Stimulated activated CD4-positive, alpha-beta T cell treated with anti-CD3 and anti-CD28 coated beads, Interleukin-2, amount 100 ng/mL, for 24 hours (primary cell): ENCODE results near the gene CNIH2.
"Not testable (repeated sequence)": the region's sequence is repeated elsewhere in the genome, so short reads cannot be mapped to it uniquely, and the experiment has no call there.

ENCODE experiments used
- DNase-seq, 2 donors: peaks; one replicate each; pipeline ENCODE4 v3.0.0-alpha.2; 2020

CNIH2 gene

DNA sequence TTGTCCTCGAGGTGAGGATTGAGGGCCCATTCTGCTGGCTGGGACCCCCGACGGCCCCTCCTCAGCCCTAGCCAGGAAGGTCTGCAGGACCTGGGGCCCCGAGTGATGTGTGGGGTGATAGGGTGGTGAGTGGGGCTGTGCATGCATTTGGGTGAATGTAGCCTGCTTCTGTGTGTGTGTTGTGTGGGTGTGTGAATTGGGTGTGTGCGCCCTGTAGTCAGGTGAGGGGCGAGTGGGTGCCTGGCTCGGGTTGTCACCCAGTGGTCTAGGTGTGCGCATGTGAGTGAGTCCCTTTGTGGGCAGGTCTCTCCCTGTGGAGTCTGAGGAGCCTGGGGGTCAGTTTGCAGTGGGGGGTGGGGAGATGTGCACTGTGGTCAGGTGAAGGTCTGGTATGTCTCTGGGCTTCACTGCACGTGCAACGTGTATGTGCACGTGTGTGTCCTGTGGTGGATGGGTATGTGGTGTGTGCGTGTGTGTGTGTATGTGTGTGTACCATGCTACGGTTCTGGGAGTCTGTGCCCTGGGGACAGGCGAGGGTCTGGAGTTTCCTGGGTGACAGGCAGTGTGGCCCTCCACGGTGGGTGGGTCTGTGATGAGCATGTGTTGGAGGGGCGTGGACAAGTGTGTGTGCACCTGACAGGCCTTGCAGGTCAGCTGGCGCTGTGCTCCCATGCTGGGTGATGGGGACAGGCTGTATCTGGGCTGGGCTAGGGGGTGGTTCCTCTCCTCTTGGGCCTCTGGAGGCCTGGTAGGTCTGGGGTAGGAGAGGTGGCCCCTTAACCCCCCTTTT lies 14.8 kb downstream of the CNIH2 start:
- no peak for DNase-seq

DNA sequence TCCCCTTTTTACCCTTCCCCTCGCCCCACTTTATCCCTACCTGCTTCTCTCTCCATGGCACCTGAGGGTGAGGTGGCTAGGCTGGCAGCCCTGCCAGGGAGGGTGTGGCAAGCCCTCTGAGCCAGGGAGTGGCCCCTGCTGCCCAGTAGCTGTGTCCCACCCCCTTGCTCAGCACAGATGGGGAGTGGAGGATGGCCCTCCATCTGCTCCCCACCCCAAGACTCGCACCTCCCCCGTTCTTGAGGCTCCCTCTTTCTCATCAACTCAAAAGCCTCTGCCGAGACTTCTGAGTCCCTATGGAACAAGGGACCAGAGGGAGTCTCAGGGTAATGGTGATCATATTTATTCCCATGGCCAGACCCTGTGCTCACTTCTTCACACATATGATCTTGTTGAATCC lies 15.4 kb downstream of the CNIH2 start:
- DNase-seq, result no peak

DNA sequence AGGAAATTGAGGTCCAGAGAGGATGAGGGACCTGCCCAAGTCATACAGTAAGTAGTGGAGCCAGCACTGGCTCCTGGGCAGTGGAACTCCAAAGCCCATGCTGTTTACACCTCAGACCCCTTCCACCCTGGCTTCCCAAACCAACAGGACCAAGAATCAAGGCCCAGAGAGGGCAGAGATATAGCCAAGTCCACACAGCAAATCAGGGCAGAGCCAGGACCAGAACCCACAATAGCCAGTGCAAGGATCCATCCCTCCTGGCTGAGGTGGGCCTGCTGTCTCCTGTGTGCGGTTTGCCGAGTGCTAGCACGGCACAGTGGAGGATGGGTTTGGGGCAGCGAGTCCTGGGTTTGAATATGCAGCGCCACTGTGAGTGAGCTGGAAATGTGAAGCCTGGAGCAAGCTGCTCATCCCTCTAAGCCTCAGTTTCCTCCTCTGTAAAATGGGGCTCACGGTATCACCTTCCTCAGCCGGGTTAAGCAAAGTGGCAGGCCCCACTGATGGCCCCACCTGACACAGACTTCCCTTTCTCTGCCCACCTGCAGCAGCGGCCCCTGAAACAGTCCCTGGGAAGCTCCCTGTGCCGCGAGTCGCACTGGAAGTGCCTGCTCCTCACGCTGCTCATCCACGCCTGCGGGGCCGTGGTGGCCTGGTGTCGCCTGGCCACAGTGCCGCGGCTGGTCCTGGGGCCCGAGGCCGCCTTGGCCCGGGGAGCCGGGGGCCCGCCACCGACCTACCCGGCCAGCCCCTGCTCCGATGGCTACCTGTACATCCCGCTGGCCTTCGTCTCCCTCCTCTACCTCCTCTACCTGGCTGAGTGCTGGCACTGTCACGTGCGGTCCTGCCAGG lies 16.0 kb downstream of the CNIH2 start:
- no peak for DNase-seq

DNA sequence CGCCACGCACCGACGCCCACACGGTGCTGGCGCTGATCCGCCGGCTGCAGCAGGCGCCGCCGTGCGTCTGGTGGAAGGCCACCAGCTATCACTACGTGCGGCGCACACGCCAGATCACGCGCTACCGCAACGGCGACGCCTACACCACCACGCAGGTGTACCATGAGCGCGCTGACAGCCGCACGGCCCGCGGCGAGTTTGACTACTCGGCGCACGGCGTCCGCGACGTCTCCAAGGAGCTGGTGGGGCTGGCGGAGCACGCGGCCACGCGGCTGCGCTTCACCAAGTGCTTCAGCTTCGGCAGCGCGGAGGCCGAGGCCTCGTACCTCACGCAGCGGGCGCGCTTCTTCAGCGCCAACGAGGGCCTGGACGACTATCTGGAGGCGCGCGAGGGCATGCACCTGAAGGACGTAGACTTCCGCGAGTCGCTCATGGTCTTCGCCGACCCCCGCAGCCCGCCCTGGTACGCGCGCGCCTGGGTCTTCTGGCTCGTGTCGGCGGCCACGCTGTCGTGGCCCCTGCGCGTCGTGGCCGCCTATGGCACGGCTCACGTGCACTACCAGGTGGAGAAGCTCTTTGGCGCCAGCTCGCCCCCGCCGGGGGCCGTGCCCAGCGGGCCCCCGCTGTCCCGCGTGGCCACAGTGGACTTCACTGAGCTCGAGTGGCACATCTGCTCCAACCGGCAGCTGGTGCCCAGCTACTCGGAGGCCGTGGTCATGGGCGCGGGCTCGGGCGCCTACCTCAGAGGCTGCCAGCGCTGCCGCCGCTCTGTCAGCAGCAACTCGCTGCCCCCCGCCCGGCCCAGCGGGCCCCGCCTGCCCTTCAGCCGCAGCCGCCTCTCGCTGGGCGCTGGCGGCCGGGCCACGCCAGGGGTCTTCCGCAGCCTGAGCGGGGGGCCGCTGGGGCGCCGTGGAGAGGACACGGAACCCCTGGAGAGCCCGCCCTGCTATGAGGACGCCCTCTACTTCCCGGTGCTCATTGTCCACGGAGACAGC lies 16.9 kb downstream of the CNIH2 start:
- no peak for DNase-seq

DNA sequence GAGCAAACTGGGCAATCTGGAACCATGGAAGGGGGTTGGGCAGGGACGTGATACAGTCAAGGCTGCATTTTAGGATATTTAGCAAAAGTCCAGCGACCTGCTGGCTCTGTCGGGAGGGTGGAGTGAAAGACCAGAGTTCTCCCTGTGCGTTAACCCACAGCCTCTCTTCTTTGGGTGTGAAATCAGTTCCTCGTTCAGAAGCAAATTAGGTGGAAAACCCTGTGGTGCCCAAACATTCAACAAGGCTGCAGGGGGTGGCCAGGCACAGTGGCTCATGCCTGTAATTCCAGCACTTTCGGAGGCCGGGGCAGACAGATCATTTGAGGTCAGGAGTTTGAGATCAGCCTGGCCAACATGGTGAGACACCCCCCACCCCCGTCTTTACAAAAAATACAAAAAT lies 19.6 kb downstream of the CNIH2 start:
- DNase-seq, result no peak

DNA sequence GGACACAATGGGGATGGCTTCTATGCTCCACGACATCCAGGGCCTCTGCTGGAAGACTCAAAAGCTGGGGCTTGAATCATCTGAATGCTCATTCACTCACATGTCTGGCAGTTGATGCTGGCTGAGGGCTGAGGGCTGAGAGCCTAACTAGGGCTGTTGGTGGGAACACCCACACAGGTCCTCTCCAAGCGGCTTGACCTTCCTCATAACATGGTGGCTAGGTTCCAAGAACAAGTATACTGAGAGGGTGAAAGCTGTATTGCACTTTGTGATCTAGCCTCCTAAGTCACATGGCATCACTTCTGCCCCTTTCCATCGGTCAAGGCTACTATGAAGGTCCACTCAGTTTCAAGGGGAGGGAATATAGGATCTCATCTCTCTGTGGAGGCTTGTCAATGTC lies 21.2 kb downstream of the CNIH2 start:
- DNase-seq, result no peak

DNA sequence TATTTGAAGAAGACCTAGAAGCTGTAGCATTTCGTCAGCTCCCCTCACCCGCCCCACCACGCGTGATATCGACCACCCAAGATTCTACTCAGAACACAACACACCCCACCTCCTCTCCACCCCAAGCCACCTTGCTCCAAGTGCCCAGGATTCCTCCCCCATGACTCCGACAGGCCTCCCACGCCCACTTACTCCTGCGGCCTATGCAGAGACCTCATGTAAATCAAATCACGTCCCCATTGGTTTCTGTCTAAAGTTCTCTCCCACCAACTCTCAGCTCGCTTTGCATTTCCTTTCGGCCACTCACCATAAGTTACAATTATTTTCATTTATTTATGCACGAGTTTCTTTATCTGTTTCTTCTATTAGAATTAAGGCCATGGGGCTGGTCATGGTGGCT lies 24.7 kb downstream of the CNIH2 start:
- no peak for DNase-seq

DNA sequence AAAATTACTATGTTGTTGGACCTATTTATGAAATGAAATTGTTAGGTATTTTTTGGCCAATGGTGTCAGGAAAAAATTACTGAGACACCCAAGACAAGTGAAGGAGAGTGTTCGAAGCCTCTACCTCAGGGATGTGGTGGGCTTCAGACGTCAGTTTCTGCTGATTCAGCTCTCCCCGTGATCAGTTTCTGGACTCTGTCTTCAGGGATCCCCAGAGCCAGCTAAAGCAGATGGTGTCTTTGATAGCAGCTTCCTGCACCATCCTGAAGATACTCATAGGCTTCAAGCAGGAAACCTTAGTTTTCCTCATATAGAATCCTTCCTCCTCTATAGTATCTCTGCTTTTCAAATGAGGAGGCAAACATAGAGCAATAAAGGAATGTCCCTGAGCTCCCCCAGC lies 31.5 kb downstream of the CNIH2 start:
- no peak for DNase-seq

DNA sequence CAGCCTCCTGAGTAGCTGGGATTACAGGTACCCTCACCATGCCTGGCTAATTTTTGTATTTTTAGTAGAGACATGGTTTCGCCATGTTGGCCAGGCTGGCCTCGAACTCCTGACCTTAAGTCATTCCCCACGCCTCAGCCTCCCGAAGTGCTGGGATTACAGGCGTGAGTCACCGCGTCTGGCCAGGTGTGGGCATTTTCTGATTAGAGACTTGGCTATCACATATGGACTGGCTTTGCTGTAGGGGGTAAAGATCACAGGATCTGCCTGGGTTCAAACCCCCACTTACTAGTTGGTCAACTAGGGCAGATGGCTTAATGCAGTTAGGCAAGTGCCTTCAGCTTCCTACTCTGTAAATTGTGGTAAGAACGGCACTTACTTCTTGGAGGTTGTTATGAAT lies 32.3 kb downstream of the CNIH2 start:
- DNase-seq, result no peak

DNA sequence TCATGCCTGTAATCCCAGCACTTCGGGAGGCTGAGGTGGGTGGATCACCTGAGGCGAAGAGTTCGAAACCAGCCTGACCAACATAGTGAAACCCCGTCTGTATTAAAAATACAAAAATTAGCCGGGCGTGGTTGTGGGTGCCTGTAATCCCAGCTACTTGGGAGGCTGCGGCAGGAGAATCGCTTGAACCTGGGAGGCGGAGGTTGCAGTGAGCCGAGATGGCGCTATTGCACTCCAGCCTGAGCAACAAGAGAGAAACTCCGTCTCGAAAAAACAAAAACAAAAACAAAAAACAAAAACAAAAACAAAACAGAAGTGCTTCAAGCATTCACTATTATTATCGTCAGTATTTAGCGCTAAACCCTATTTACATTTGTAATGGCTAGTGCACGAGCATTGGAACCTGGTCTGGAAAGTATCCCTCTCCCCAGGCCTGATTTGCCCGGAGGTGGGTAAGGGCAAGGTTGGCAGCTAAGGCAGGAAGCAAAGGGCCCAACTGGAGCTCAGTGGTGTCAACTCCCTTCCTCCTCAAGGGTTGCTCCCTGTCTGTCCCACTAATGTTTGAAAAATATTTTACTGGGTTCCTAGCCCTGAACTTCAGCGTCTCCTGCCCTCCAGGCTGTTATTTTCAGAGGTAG lies 32.9 kb downstream of the CNIH2 start:
- not testable (repeated sequence) for DNase-seq

DNA sequence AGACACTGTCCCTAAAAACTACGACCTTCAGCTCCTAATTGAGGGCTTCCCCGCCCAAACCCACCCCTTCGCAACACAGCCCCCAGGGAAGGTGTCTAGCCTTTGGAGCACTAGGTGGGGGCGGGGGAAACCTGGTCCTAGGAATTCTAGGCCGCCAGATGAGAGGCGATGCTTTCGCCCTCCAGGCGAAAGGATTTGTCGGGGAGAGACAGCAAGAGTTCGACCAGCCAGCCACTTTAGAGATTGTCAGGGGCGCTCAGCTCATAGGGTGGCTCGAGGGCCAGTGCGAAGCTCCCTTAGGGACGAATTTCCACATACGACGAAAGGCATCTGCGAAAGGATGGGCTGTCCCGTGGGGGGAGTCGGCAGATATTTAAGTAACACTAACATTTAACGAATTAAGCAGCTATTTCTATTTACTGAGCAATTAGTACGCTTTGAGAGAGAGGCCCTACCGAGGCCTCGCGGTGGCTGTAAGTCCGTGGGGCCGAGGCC lies 33.5 kb downstream of the CNIH2 start:
- DNase-seq, result no peak

DNA sequence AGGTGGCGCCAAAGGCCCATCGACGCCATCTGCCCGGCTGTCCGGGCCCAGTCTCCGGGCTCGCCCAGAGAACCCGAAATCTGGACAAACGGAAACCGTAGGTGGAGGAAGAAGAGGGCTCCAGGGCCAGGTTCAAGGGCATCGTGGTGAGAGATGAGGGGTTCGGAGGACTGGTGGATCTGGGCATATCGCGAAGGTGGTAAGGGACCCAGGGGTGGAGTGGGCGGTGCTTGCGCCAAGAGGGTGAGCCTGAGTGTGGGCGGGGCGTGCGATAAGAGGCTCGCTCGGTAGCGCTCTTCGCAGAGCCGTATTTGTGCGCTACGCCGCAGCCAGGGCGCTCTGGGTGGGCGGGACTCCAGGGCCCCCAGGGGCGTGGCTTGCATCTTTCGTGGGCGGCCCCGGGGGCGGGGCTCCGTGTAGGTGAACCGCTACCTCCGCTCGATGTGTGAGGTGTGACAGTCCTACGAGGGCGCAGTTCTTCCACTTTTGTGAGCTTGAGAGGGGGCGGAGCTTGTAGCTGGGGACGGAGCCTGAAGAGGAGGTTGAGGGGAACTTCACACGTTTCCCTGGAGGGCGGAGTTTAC lies 34.1 kb downstream of the CNIH2 start:
- peak; percentile 87 to 95 for DNase-seq

DNA sequence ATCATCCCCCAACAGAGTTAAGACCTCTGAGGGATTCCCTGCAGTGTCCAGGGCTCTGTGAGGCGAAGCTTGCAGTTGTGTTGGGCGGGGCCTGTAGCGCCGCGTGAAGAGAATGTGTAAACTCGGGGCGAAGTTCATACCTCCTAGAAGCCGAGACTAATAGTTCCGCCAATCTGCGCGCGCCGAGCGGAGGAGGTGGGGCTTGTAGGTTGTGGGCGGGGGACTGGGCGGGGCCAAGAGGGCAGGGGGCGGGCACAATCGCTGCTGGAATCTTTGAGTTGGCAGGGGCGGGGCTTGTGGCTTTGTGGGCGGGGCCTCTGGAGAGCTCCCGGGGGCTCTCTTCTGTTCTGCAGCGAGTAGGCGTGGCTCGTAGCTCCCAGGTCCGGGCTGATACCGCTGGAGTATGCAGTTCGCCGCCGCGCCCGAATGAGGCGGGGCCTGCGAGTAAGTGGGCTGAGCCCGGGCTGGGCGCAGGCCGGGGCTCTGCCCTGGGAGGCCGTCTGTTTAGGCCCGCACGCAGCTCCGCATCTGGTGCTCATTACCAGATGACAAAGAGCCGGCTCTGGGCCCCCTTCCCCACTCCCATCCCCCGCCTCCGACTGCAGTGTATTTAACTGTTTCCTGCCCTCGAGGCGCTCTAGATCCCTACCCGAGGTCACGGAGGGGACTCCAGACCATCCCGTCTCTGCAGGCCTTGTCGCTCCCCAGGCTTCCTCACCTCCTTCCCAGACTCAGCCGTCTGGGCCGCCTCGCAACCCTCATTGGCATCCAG lies 34.8 kb downstream of the CNIH2 start:
- DNase-seq, result peak; percentile 94 to 96

DNA sequence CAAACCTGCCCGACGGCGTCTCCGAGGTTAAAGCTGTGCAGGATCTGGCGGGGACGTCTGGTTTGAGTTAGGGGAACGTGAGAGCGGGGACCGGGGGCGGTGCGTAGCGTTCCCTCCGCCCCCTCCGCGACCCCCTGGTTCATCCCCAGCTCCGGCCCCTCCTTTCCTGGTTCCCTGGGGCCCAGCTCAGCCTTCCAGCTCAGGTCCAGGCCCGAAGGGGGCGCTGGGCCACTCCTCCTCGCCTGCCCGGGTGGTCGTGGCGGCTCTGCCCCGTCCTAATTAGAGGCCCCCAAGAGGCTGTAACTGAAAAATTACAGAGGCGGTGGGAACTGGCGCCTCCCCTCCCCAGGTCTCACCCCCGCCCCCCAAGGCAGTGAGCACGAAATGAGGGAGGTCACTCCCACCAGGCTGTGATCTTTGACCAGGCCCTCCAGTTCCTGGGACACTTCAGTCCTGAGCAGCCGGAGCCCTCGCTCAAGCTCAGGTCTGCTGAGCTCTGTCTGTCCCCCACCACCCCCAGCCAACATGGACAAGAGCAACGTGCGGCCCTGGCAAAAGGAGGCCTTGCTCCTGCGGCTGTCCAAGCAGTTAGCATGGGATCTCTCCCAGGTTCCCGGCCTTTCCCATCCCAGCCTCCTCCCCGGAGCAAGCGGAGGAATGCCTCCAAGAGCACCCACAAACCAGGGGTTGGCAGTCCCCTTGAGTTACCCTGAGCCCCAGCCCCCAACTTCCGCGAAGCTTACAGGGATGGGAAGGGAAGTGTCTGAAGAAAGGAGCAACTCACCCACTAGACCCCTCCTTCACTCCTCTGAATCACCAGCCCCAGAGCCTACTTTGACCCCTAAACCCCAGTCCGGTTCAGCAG lies 35.6 kb downstream of the CNIH2 start:
- no peak for DNase-seq

DNA sequence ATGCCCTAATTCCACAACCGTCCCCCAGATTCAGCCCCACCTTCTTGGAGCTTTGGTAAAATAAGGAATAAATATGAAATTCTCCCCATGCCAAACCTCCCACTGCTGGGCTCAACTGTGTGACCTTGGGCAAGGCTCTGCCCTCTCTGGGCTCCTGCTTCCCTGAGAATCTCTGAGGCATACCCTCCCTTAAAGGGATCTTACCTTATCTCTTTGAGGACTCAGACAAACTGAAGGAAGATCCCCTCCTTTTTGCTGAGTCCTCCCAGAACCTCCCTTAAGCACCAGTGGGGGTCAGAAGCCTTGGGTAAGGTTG lies 36.2 kb downstream of the CNIH2 start:
- DNase-seq, result no peak

DNA sequence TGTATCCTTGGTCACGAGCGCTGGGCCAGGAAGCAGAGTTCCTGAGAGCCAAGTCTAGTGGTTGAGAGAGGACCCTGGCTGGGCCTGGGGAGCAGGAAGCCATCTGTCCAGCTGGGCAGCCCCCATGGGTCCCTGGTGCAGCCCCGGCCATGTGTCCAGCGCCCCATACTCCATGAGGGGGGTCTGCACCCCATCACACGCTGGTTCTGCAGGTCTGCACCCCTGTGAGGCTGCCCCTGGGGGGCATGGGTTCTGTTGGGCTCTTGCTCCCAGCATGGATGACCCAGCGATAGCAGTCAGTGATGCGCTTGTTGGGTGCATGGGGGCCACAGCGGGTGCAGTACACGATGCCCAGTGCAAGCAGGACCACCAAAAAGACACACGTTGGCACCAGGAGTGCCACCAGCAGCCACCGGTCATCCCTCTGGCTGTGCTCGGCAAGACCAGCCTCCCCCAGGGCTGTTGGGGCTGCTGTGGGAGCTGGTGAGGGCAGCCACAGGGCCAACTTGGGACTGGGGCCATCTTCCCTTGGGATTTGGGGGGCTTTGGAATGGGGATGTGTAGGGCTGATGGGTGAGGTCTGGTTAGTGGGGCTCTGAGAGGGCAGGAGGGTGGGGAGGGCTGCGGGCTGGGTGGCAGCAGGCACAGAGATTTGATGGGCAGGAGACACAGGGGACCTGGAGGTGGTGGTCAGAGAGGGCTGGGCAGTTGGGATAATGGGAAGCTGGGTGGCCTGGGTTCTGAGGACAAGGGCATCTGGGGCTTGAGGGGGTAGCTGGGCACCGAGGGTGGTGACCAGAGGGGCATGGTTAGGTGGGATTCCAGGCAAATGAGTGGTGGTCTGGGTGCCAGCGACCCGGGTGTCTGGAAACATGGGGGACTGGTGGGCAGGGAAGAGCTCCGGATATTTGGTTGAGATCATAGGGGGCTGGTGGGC lies 36.9 kb downstream of the CNIH2 start:
- DNase-seq, result no peak

DNA sequence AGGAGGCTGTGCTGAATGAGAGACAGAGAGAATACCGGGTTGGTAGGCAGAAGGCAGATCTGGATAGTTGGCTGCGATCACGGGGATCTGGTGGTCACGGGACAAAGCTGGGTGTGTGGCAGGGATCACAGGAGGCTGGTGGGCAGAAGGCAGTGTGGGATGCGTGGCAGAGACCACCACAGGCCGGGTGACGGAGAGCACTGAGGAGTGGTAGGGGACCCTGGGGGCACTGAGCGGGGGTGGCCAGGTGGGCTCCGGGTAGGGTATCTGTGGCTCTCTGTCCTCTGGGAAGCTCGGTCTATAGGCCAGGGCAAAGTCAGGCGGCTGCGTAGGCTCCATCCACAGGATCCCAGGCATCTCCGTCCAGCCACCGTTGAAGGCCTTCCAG lies 37.5 kb downstream of the CNIH2 start:
- no peak for DNase-seq

DNA sequence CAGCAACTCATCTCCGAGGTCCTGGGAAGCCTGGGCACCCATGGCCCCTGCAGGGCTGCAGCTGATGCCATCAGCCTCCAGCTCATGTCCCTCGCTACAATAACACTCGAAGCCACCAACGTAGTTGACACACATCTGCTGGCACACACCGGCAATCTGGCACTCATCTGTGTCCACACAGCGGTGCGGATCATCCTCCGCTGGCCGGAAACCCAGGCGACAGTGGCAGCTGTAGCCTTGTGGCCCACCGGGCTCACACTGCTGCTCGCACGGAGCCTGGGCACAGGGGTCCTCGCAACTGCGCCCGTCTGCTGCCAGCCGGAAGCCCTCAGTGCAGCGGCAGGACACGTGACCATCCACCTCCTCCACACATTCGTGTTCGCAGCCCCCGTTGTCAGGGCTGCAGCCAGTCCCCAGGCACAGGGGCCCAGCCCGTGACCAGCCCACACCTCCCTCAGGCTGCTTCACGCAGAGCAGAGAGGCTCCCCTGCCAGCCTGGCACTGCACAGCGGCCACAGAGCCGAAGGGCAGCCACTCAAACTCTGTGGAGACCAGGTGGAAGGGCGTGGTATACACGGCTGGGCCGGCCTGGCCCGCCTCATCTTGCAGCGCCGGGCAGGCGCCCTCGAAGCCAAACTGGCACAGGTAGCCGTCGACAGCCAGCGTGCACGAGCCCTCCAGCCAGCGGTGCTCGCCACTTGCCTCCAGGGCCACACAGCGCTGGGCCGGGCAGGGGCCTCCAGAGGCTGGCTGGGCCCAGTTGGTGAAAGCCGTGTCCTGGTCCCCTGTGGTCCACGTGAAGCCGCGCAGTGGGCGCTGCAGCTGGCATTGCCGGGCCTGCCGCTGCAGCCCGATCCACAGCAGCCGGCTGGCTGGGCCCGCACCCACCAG lies 38.2 kb downstream of the CNIH2 start:
- no peak for DNase-seq
